GM10847 (cell line): ENCODE results near the gene CCDC51.

ENCODE experiments used
- POLR2A ChIP-seq: IDR thresholded peaks from 2 replicates; pipeline ENCODE4 v1.6.1; 2011; ENCODE audit not compliant: insufficient read length; ENCODE audit errors: extremely low read depth

The CCDC51 gene

GRCh38 chr3:48414376-48415250 lies 25.3 kb downstream of the CCDC51 start:
- TF ChIP-seq POLR2A = no peak

- TF ChIP-seq POLR2A = no peak
Observed at GRCh38 chr3:48413611-48414010, 26.3 kb downstream of the CCDC51 start.

- no peak for TF ChIP-seq POLR2A
Observed at GRCh38 chr3:48413086-48413485, 26.8 kb downstream of the CCDC51 start.

GRCh38 chr3:48412375-48413001 lies 27.4 kb downstream of the CCDC51 start:
- no peak for TF ChIP-seq POLR2A

- no peak for TF ChIP-seq POLR2A
Observed at GRCh38 chr3:48411606-48412374, 28.1 kb downstream of the CCDC51 start.

GRCh38 chr3:48411041-48411588 lies 28.8 kb downstream of the CCDC51 start:
- TF ChIP-seq POLR2A = no peak

- no peak for TF ChIP-seq POLR2A
Observed at GRCh38 chr3:48410205-48411040, 29.5 kb downstream of the CCDC51 start.

- no peak for TF ChIP-seq POLR2A
Observed at GRCh38 chr3:48409291-48410201, 30.4 kb downstream of the CCDC51 start.

GRCh38 chr3:48408823-48409281 lies 31.1 kb downstream of the CCDC51 start:
- no peak for TF ChIP-seq POLR2A

- TF ChIP-seq POLR2A = no peak
Observed at GRCh38 chr3:48407542-48408099, 32.3 kb downstream of the CCDC51 start.

- no peak for TF ChIP-seq POLR2A
Observed at GRCh38 chr3:48406443-48407431, 33.2 kb downstream of the CCDC51 start.

- no peak for TF ChIP-seq POLR2A
Observed at GRCh38 chr3:48405971-48406370, 33.9 kb downstream of the CCDC51 start.
